Body of pancreas (tissue), 4 donors: Measurements from ENCODE around the gene TCHP.

Source experiments
- POLR2A ChIP-seq, 3 donors: fragments of 450-650 bp; IDR thresholded peaks; one replicate each; pipeline ENCODE4 v1.6.1; 2016; ENCODE audit warnings: antibody characterized with exemption in 3 of 3, mild to moderate bottlenecking in 2 of 3
- TF ChIP-seq, protein P1 (sequence below), 7 experiments: fragments of 450-650 bp in 4 of 7; fragments of 200-600 bp in 3 of 7; sonication (generic) in 3 of 7; IDR thresholded peaks; one replicate each; pipeline ENCODE4 v1.5.1; 2016 to 2019; ENCODE audit warnings: antibody characterized with exemption in 7 of 7

DNA sequence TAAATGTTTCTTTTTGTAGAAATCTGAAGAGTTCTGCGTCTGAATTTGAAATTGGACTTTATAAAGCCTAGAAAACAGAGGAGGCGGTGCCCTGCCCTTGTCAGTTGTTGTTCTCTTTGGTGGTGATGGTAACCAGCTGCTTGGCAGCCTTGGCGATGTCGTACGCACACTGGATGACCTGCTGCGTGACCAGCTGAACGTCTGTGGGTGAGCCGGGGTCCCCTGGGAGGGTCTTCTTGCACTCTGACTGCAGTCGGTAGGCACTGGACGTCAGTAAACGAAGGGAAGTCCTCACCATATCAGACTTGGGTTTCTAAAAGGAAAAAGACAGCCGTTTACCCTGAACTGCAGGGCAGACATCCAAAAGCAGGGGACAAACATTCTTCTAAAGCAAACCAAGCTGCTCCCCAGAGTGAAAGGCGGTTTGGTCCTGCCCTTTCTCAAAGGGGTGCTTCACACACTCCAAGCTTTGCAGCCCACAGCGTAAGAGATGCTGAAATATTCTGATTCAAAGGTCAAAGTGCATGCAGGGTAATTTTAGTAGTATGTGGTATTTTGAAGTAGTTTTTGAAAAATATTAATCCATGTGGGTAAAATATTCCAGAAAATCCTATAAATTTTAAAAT lies 32.9 kb downstream of the TCHP start:
- TF ChIP-seq, protein P1, sequence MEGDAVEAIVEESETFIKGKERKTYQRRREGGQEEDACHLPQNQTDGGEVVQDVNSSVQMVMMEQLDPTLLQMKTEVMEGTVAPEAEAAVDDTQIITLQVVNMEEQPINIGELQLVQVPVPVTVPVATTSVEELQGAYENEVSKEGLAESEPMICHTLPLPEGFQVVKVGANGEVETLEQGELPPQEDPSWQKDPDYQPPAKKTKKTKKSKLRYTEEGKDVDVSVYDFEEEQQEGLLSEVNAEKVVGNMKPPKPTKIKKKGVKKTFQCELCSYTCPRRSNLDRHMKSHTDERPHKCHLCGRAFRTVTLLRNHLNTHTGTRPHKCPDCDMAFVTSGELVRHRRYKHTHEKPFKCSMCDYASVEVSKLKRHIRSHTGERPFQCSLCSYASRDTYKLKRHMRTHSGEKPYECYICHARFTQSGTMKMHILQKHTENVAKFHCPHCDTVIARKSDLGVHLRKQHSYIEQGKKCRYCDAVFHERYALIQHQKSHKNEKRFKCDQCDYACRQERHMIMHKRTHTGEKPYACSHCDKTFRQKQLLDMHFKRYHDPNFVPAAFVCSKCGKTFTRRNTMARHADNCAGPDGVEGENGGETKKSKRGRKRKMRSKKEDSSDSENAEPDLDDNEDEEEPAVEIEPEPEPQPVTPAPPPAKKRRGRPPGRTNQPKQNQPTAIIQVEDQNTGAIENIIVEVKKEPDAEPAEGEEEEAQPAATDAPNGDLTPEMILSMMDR (IDR thresholded peaks at IDR 0.05) = no peak
- no peak for TF ChIP-seq POLR2A (IDR thresholded peaks at IDR 0.05)
